ENCODE results near the gene IFT43. TPM values are rescaled to one million over a fixed set of nuclear protein-coding genes. Genes with fewer than 3 reads are reported as not detected.

Gene IFT43
- total and polyA plus RNA-seq, 9 of the 15 experiments (the other 6 are each of a cell fraction or from before 2014, with no cell fraction given): 4.9 to 12.8 (median 8.0) TPM

DNA sequence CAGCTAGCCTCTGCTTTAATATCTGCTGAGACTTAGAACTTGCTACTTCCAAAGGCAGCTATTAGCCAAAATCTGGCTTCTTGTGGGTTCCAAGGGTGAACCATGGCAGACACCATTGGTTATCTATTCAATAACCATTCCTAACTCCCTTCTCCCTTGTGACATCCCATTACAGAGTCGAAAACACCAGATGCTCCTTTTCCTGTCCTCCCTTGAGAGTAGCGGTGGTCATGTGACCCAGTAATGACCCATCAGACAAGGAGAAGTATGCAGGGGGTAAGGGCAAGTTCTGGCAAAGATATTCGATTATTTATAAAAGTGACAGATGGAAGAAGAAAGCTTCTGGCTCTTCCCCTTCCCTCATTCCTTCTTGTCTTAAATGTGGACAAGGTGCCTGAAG, 23.9 kb upstream of the IFT43 start:
- Histone ChIP-seq H2AFZ (ENCODE audit: low read depth, low read length) (no peak overlapping the region), H3K9ac (ENCODE audit: insufficient read depth in 1 of 2, low read depth in 2 of 2, low read length in 2 of 2) (no peak overlapping the region), H3K9me3 (replicated peaks; ENCODE audit: control insufficient read depth, insufficient read depth, low read depth, low read length) (no peaks in the 10 kb centered on the region), H3K4me1 (replicated peaks in 1 of 2; ENCODE audit: control insufficient read depth in 2 of 2, insufficient read depth in 2 of 2, low read length in 2 of 2) (no peaks in the 10 kb centered on the region), H3K27me3 (ENCODE audit: control insufficient read depth in 2 of 2, insufficient read depth in 2 of 2, low read length in 2 of 2) (no peaks in the 10 kb centered on the region), H3K27ac (ENCODE audit: extremely low read depth, low read depth, low read length) (no peak overlapping the region), H4K20me1 (replicated peaks; ENCODE audit: control insufficient read depth, insufficient read depth, low read length) (no peaks in the 10 kb centered on the region), H3K79me2 (ENCODE audit: control insufficient read depth, insufficient read depth, low read length) (no peaks in the 10 kb centered on the region), H3K4me3 (no peak overlapping the region), H3K36me3 (ENCODE audit: control insufficient read depth, insufficient read depth, low read length) (no peaks in the 10 kb centered on the region), H3K9me1 (ENCODE audit: control insufficient read depth, insufficient read depth, low read length) (no peaks in the 10 kb centered on the region), H3K4me2 (ENCODE audit: insufficient read depth, low read length) (no peak overlapping the region)
- ATAC-seq (no peak), DNase-seq (ENCODE audit: extremely low read depth in 1 of 4, low spot score in 3 of 4) (no peak), FAIRE-seq (no peak)
- intact Hi-C loops (cut with micrococcal nuclease) (no loop called here), in situ Hi-C loops (cut with MboI) (no loop called here)
- no TSS peak for BruUV-seq (replicated peaks)
- ChIA-PET CTCF (ENCODE audit: low intra/inter-chr PET ratio) (no interaction called here), POLR2A (no interaction called here)
- no peak for TF ChIP-seq BACH1 (tag; IDR thresholded peaks at IDR 0.05)
- no peak for TF ChIP-seq TBL1XR1 (IDR thresholded peaks at IDR 0.05; ENCODE audit: low read length in 2 of 2)
- TF ChIP-seq, protein P1, sequence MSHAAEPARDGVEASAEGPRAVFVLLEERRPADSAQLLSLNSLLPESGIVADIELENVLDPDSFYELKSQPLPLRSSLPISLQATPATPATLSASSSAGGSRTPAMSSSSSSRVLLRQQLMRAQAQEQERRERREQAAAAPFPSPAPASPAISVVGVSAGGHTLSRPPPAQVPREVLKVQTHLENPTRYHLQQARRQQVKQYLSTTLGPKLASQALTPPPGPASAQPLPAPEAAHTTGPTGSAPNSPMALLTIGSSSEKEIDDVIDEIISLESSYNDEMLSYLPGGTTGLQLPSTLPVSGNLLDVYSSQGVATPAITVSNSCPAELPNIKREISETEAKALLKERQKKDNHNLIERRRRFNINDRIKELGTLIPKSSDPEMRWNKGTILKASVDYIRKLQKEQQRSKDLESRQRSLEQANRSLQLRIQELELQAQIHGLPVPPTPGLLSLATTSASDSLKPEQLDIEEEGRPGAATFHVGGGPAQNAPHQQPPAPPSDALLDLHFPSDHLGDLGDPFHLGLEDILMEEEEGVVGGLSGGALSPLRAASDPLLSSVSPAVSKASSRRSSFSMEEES (CRISPR knock-in tag; IDR thresholded peaks at IDR 0.05): peak; percentile 63
- 0 out of 2 replicates have a peak, but pooled peaks have one; percentile 21 for TF ChIP-seq RAD51 (IDR thresholded peaks at IDR 0.05; ENCODE audit: borderline replicate concordance, low read depth)
- TF ChIP-seq PHB (CRISPR knock-in tag; IDR thresholded peaks at IDR 0.05): no peak
- WGBS (ENCODE audit: insufficient coverage, low coverage, missing lambda C conversion rate): 18% methylated on average over 3 of the region's 3 CpGs

DNA sequence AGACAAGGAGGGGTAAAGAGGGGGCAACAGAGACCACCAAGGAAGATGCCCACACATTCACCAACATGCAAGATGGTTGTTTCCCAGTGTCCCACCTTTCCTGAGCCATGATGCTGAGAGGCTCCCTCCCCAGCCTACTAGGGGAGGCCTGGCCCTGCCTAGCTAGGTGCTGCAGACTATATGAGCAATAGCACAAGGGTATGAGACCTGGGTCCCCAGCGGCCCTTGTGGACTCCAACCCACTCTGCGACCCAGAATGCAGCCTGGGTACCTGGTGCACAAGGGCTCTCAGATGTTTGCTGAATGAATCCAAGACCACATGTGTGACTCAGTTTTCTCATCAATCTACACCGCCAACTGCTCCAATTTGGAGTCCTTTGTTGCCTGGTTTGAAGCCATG, 17.7 kb upstream of the IFT43 start:
- intact Hi-C loops (cut with micrococcal nuclease) (no loop called here), in situ Hi-C loops (cut with MboI) (no loop called here)
- Histone ChIP-seq H3K4me2 (ENCODE audit: insufficient read depth, low read length) (no peak overlapping the region), H3K9me3 (replicated peaks; ENCODE audit: control insufficient read depth, insufficient read depth, low read depth, low read length) (no peaks in the 10 kb centered on the region), H3K4me1 (replicated peaks in 1 of 2; ENCODE audit: control insufficient read depth in 2 of 2, insufficient read depth in 2 of 2, low read length in 2 of 2) (no peaks in the 10 kb centered on the region), H4K20me1 (replicated peaks; ENCODE audit: control insufficient read depth, insufficient read depth, low read length) (no peaks in the 10 kb centered on the region), H3K4me3 (no peak overlapping the region), H3K36me3 (ENCODE audit: control insufficient read depth, insufficient read depth, low read length) (no peaks in the 10 kb centered on the region), H3K9ac (ENCODE audit: insufficient read depth in 1 of 2, low read depth in 2 of 2, low read length in 2 of 2) (no peak overlapping the region), H3K27me3 (ENCODE audit: control insufficient read depth in 2 of 2, insufficient read depth in 2 of 2, low read length in 2 of 2) (no peaks in the 10 kb centered on the region), H3K9me1 (ENCODE audit: control insufficient read depth, insufficient read depth, low read length) (no peaks in the 10 kb centered on the region), H3K27ac (ENCODE audit: extremely low read depth, low read depth, low read length) (no peak overlapping the region), H2AFZ (ENCODE audit: low read depth, low read length) (no peak overlapping the region), H3K79me2 (ENCODE audit: control insufficient read depth, insufficient read depth, low read length) (no peaks in the 10 kb centered on the region)
- no TSS peak for BruUV-seq (replicated peaks)
- ChIA-PET CTCF (ENCODE audit: low intra/inter-chr PET ratio) (no interaction called here), POLR2A (interaction anchor here (1.3 kb wide), 1 partner anchor 12 kb away, joined by 4 read pairs; no protein-coding TSS in a partner anchor)
- FAIRE-seq: no peak
- no peak for DNase-seq (ENCODE audit: extremely low read depth in 1 of 4, low spot score in 3 of 4)
- WGBS (ENCODE audit: insufficient coverage, low coverage, missing lambda C conversion rate): 55% methylated on average over 3 of the region's 3 CpGs
- ATAC-seq: no peak
- TF ChIP-seq TRIM28 (IDR thresholded peaks at IDR 0.05): no peak
- no peak for TF ChIP-seq STAT5A (IDR thresholded peaks at IDR 0.05; ENCODE audit: borderline replicate concordance, low read length)
- no peak for TF ChIP-seq POLR2B (IDR thresholded peaks at IDR 0.05; ENCODE audit: low read depth, partially characterized antibody)
- no peak for TF ChIP-seq TOE1 (IDR thresholded peaks at IDR 0.05; ENCODE audit: borderline replicate concordance)
- TF ChIP-seq TOE1 (CRISPR knock-in tag; IDR thresholded peaks at IDR 0.05; ENCODE audit: borderline replicate concordance, low read depth): no peak
- TF ChIP-seq ARHGAP35 (IDR thresholded peaks at IDR 0.05; ENCODE audit: partially characterized antibody): no peak
- no peak for TF ChIP-seq KDM1A (IDR thresholded peaks at IDR 0.05)
- TF ChIP-seq, protein P2, sequence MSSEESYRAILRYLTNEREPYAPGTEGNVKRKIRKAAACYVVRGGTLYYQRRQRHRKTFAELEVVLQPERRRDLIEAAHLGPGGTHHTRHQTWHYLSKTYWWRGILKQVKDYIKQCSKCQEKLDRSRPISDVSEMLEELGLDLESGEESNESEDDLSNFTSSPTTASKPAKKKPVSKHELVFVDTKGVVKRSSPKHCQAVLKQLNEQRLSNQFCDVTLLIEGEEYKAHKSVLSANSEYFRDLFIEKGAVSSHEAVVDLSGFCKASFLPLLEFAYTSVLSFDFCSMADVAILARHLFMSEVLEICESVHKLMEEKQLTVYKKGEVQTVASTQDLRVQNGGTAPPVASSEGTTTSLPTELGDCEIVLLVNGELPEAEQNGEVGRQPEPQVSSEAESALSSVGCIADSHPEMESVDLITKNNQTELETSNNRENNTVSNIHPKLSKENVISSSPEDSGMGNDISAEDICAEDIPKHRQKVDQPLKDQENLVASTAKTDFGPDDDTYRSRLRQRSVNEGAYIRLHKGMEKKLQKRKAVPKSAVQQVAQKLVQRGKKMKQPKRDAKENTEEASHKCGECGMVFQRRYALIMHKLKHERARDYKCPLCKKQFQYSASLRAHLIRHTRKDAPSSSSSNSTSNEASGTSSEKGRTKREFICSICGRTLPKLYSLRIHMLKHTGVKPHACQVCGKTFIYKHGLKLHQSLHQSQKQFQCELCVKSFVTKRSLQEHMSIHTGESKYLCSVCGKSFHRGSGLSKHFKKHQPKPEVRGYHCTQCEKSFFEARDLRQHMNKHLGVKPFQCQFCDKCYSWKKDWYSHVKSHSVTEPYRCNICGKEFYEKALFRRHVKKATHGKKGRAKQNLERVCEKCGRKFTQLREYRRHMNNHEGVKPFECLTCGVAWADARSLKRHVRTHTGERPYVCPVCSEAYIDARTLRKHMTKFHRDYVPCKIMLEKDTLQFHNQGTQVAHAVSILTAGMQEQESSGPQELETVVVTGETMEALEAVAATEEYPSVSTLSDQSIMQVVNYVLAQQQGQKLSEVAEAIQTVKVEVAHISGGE (CRISPR knock-in tag; IDR thresholded peaks at IDR 0.05): no peak

Data from K562 (cell line).